DND-41 (cell line): Measurements from ENCODE around the gene APIP.

ENCODE experiments used
- ATAC-seq: fragments of 200-7000 bp; cut with Tn5 transposase; 3 replicates; pipeline ENCODE4 v1.9.1; 2021; ENCODE audit warnings: low read depth; ENCODE audit not compliant: insufficient read depth
- DNase-seq: peaks from one replicate; pipeline ENCODE4 v3.0.0-alpha.2; 2020
- H2AFZ ChIP-seq: 2 replicates; pipeline ENCODE4 v1.6.0; 2012; ENCODE audit warnings: low read depth, low read length
- H3K27ac ChIP-seq: 2 replicates; pipeline ENCODE4 v1.5.1; 2012; ENCODE audit warnings: low read length, inconsistent platforms
- H3K27me3 ChIP-seq: fragments of 200-600 bp; sonication (generic); 2 replicates; pipeline ENCODE4 v1.6.0; 2012; ENCODE audit warnings: low read length, mild to moderate bottlenecking, inconsistent platforms; ENCODE audit not compliant: insufficient read depth, poor library complexity
- H3K36me3 ChIP-seq: 2 replicates; pipeline ENCODE4 v1.5.1; 2012; ENCODE audit warnings: low read length, inconsistent platforms; ENCODE audit not compliant: insufficient read depth
- H3K4me1 ChIP-seq: 2 replicates; pipeline ENCODE4 v1.5.1; 2012; ENCODE audit warnings: mild to moderate bottlenecking, low read length; ENCODE audit not compliant: insufficient read depth
- H3K4me2 ChIP-seq: 2 replicates; pipeline ENCODE4 v1.6.0; 2012; ENCODE audit warnings: mild to moderate bottlenecking, moderate library complexity, low read length, inconsistent platforms; ENCODE audit not compliant: insufficient read depth
- H3K4me3 ChIP-seq, 2 experiments: fragments of 200-600 bp in 1 of 2; shearing (Covaris generic) in 1 of 2; 2 replicates each; pipeline ENCODE4 v1.5.1; 2012 to 2016; ENCODE audit warnings: inconsistent platforms in 2 of 2, low read length in 2 of 2, mild to moderate bottlenecking in 2 of 2, low read depth in 1 of 2, moderate library complexity in 1 of 2
- H3K79me2 ChIP-seq: 2 replicates; pipeline ENCODE4 v1.6.0; 2012; ENCODE audit warnings: low read length, inconsistent platforms; ENCODE audit not compliant: insufficient read depth
- H3K9ac ChIP-seq: 2 replicates; pipeline ENCODE4 v1.6.0; 2012; ENCODE audit warnings: low read depth, mild to moderate bottlenecking, inconsistent platforms, low read length, moderate library complexity
- H3K9me3 ChIP-seq: 2 replicates; pipeline ENCODE4 v1.5.1; 2012; ENCODE audit warnings: low read length, moderate library complexity, mild to moderate bottlenecking, inconsistent platforms; ENCODE audit not compliant: insufficient read depth, severe bottlenecking
- H4K20me1 ChIP-seq: 2 replicates; pipeline ENCODE4 v1.6.0; 2012; ENCODE audit warnings: low read length; ENCODE audit not compliant: insufficient read depth
- CTCF ChIP-seq: IDR thresholded peaks from 2 replicates; pipeline ENCODE4 v1.5.1; 2012; ENCODE audit warnings: borderline replicate concordance, low read length, moderate library complexity, mild to moderate bottlenecking; ENCODE audit not compliant: poor library complexity, severe bottlenecking; ENCODE audit errors: extremely low read depth
- EZH2 ChIP-seq: IDR thresholded peaks from 3 replicates; pipeline ENCODE4 v1.6.1; 2012; ENCODE audit warnings: borderline replicate concordance, low read depth, mild to moderate bottlenecking, moderate library complexity, low read length, inconsistent platforms; ENCODE audit not compliant: severe bottlenecking

APIP gene

GRCh38 chr11:34877375-34877975 lies 38.7 kb downstream of the APIP start:
- Histone ChIP-seq H3K27me3 (no peaks in the 10 kb centered on the region), H3K4me1 (no peaks in the 10 kb centered on the region), H2AFZ (no peak overlapping the region), H3K36me3 (peaks cover 12% of the 10 kb centered on the region; the same call in 1 of the 2 replicates), H3K9me3 (no peaks in the 10 kb centered on the region), H3K27ac (no peak overlapping the region), H3K4me2 (no peak overlapping the region), H3K79me2 (no peaks in the 10 kb centered on the region), H4K20me1 (no peaks in the 10 kb centered on the region), H3K9ac (no peak overlapping the region), H3K4me3 (no peak overlapping the region)
- ATAC-seq: no peak
- DNase-seq: no peak
- TF ChIP-seq CTCF (no peak), EZH2 (no peak)

GRCh38 chr11:34874202-34874601 lies 42.0 kb downstream of the APIP start:
- H3K27me3 ChIP-seq: no peaks in the 10 kb centered on the region
- no peaks in the 10 kb centered on the region for H3K36me3 ChIP-seq
- no peak for DNase-seq
- ATAC-seq: no peak
- no peaks in the 10 kb centered on the region for H3K9me3 ChIP-seq
- no peaks in the 10 kb centered on the region for H4K20me1 ChIP-seq
- no peaks in the 10 kb centered on the region for H3K4me1 ChIP-seq
- H3K79me2 ChIP-seq: no peaks in the 10 kb centered on the region
- TF ChIP-seq EZH2 (no peak), CTCF (no peak)
- H3K9ac ChIP-seq: no peak overlapping the region
- H3K27ac ChIP-seq: no peak overlapping the region
- H2AFZ ChIP-seq: no peak overlapping the region
- no peak overlapping the region for H3K4me2 ChIP-seq
- H3K4me3 ChIP-seq: no peak overlapping the region

- no peak overlapping the region for H3K4me3 ChIP-seq
- DNase-seq (no peak), ATAC-seq (no peak)
- no peak overlapping the region for H3K27ac ChIP-seq
- TF ChIP-seq CTCF (no peak), EZH2 (no peak)
- H2AFZ ChIP-seq: no peak overlapping the region
- no peaks in the 10 kb centered on the region for H4K20me1 ChIP-seq
- no peaks in the 10 kb centered on the region for H3K9me3 ChIP-seq
- H3K79me2 ChIP-seq: no peaks in the 10 kb centered on the region
- no peaks in the 10 kb centered on the region for H3K27me3 ChIP-seq
- no peaks in the 10 kb centered on the region for H3K36me3 ChIP-seq
- H3K4me2 ChIP-seq: no peak overlapping the region
- H3K4me1 ChIP-seq: no peaks in the 10 kb centered on the region
- H3K9ac ChIP-seq: no peak overlapping the region
Observed at GRCh38 chr11:34870548-34871196, 45.5 kb downstream of the APIP start.
